Thymus (tissue), 11 donors: Measurements from ENCODE around the gene ANAPC2. TPM values are rescaled to one million over a fixed set of nuclear protein-coding genes. Genes with fewer than 3 reads are reported as not detected.
A peak's percentile ranks its signal among the peaks of the same experiment; 100 is the strongest.

ENCODE experiments used
- DNase-seq, 9 donors: peaks; one replicate each; pipeline ENCODE4 v3.0.0-alpha.2; 2013; ENCODE audit warnings: low spot score in 9 of 9, low read depth in 6 of 9, missing footprints in 1 of 9
- H3K27ac ChIP-seq, 2 donors: one replicate each; pipeline ENCODE4 v1.5.1; 2013; ENCODE audit warnings: control low read depth in 1 of 2, low read depth in 1 of 2, low read length in 1 of 2, mild to moderate bottlenecking in 1 of 2, moderate library complexity in 1 of 2
- H3K27me3 ChIP-seq, 2 donors: one replicate each; pipeline ENCODE4 v1.5.1; 2013; ENCODE audit warnings: low read length in 1 of 2; ENCODE audit not compliant: control insufficient read depth in 2 of 2, insufficient read depth in 1 of 2
- H3K36me3 ChIP-seq, 2 donors: one replicate each; pipeline ENCODE4 v1.5.1; 2013; ENCODE audit warnings: low read length in 1 of 2, mild to moderate bottlenecking in 1 of 2, moderate library complexity in 1 of 2; ENCODE audit not compliant: control insufficient read depth in 2 of 2, insufficient read depth in 2 of 2
- H3K4me1 ChIP-seq, 2 donors: one replicate each; pipeline ENCODE4 v1.5.1; 2013; ENCODE audit warnings: low read length in 2 of 2; ENCODE audit not compliant: control insufficient read depth in 2 of 2, insufficient read depth in 2 of 2
- H3K4me3 ChIP-seq, 2 donors: one replicate each; pipeline ENCODE4 v1.5.1; 2013; ENCODE audit warnings: low read length in 2 of 2, control low read depth in 1 of 2, mild to moderate bottlenecking in 1 of 2
- H3K9me3 ChIP-seq, 2 donors: one replicate each; pipeline ENCODE4 v1.5.1; 2013; ENCODE audit warnings: low read length in 1 of 2, mild to moderate bottlenecking in 1 of 2; ENCODE audit not compliant: control insufficient read depth in 2 of 2, insufficient read depth in 1 of 2
- WGBS: extraction: QIAGEN DNeasy Blood & Tissue Kit; methylation state at CpG from one replicate; pipeline ENCODE4 v1.1.7; 2013; 5-methylcytosine and 5-hydroxymethylcytosine counted together
- polyA plus RNA-seq: library from polyadenylated mRNA; stranded (reverse); fragments of 200-250 nt; gene quantifications from one replicate; pipeline ENCODE4 v1.2.3, GENCODE V29; 2013
- total RNA-seq: library from RNA; stranded (reverse); fragments of 120-200 nt; gene quantifications from one replicate; pipeline ENCODE4 v1.2.4, GENCODE V29; 2013
- donor health status: healthy.

ANAPC2 gene
- total and polyA plus RNA-seq, 2 donors, result 19.1 to 69.4 TPM

DNA sequence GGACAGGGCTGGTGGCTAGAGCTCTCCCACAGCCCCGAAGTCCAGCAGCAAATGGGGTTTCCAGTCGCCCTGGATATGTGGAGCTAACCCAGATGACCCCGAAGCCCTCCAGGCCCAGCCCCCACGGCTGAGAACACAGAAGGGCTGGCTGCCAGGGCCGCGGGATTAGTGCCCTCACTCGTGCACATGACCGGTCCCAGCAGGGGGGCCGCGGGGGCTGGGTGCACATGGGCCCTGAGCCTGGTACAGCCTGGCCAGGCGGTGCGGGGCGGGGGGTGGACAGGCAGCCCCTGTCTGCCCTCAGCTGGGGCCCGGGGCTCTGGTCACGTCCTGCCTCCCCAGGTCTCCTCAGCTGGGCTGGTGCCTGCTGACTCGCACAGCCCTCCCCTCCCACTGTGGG, 6.0 kb upstream of the ANAPC2 start:
- no peak for DNase-seq
- H3K27me3 ChIP-seq, result peaks cover 5 to 21% of the 10 kb centered on the region in 2 donors
- peaks cover 19 to 26% of the 10 kb centered on the region in 2 donors for H3K36me3 ChIP-seq
- H3K27ac ChIP-seq, result no peak overlapping the region
- 93% methylated on average over 16 of the region's 16 CpGs for WGBS
- H3K4me1 ChIP-seq, result peaks cover 8 to 11% of the 10 kb centered on the region in 2 donors
- no peaks in the 10 kb centered on the region for H3K9me3 ChIP-seq
- no peak overlapping the region for H3K4me3 ChIP-seq

DNA sequence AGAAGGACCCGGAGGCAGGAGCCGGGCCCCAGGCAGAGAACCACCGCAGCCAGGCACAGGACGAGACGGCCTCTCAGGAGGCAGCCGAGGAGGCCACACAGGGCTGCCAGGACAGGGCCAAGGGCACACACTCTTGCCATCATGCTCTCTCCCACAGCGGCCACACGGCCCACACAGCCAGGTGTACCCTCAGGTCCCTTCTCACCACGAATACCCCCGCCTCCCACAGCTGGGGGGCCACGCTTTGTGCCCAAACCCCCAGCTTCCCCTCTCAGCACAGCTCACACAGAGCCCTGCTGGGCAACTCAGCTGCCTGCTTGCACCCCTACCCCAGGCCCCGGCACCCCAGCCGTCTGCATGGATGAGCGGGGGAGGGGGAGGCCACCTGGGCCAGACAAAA, 5.4 kb upstream of the ANAPC2 start:
- WGBS, result 91% methylated on average over 14 of the region's 14 CpGs
- H3K27ac ChIP-seq, result no peak overlapping the region
- H3K36me3 ChIP-seq, result peaks cover 19 to 26% of the 10 kb centered on the region in 2 donors
- DNase-seq, result no peak
- H3K4me3 ChIP-seq, result no peak overlapping the region
- peaks cover 0 to 14% of the 10 kb centered on the region in 2 donors for H3K27me3 ChIP-seq
- peaks cover 8 to 14% of the 10 kb centered on the region in 2 donors for H3K4me1 ChIP-seq
- H3K9me3 ChIP-seq, result no peaks in the 10 kb centered on the region

DNA sequence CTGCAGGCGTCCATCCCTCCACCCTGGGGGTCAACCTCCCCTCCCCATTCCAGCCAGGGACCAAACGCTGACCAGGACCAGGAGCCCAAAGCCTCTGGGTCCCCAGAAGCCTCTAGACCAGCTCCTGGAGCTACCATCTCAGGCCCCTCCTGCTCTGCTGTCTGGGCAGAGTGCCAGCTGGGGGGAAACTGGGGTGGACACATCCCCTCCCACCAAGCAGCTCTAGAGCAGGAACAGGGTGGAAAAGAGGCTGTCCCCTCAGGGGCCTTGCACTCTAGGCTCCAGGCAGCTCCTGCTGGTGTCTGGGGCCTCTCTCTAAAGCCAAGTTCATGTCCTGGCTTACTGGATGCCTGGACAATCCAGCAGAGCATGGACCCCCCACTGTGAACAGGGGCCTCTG, 4.5 kb upstream of the ANAPC2 start:
- WGBS, result 92% methylated on average over 2 of the region's 2 CpGs

DNA sequence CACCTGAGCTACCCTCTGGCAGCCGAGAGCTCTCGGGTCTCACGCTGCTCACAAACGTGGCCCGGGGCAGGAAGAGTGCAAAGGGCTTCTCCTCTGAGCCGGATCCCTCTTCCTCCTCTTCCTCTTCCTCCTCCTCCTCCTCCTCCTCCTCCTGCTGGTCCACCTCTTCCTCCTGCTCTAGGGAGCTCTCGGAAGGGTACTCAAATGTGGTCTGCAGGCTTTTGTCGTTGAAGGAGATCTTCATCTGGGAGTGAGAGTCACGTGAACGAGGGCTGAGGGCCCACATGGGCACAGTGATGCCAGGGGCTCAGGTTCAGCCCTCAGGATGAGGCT, 4.1 kb upstream of the ANAPC2 start:
- no peak for DNase-seq
- Histone ChIP-seq H3K4me3 (no peak overlapping the region), H3K36me3 (peaks cover 19 to 26% of the 10 kb centered on the region in 2 donors), H3K27ac (no peak overlapping the region), H3K27me3 (peaks cover 0 to under 1% of the 10 kb centered on the region in 2 donors), H3K4me1 (peaks cover 13 to 20% of the 10 kb centered on the region in 2 donors), H3K9me3 (no peaks in the 10 kb centered on the region)
- 96% methylated on average over 10 of the region's 10 CpGs for WGBS

More for the DNA sequence above, 4.5 kb upstream of the ANAPC2 start:
- Histone ChIP-seq H3K4me1 (peaks cover 8 to 16% of the 10 kb centered on the region in 2 donors), H3K4me3 (no peak overlapping the region), H3K36me3 (peaks cover 19 to 26% of the 10 kb centered on the region in 2 donors), H3K9me3 (no peaks in the 10 kb centered on the region), H3K27ac (no peak overlapping the region), H3K27me3 (peaks cover 0 to 5% of the 10 kb centered on the region in 2 donors)
- no peak for DNase-seq

DNA sequence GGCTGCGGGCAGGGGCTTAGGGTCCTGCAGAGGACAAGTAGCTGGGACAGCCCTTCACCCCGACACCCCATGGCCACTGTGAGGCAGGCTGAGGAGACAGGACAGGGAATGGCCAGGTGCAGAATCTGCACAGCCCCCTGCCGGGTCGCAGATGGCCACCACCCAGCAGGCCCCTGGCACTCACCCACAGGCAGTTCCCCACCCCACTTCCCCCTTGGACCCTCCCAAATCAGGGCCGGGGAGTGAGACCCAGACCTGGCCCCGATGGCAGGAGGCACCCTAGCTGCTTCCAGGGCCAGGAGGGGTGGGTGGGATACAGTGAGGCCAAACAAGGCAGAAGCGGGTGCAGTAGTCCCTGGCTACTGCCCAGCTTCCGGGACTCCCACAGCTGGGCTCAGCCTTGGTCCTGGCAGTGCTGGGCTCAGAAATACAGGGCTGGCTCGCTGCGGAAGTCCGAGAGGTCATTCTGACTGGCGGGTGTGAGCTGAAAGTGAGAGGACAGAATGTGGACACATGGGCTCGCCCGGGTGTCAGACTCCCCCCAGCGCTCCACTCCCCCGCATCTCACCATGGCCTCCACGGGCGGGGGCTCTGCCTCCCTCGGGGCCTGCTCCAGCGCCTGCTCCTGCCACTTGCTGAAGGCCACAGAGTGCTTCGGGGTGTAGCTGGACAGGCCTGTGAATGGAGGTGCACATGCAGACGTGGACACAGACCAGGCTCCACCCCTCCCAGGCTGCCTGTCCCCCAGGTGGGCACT, 3.5 kb upstream of the ANAPC2 start:
- H3K4me1 ChIP-seq, result peaks cover 18 to 26% of the 10 kb centered on the region in 2 donors
- H3K27ac ChIP-seq, result no peak overlapping the region
- WGBS, result 97% methylated on average over 22 of the region's 22 CpGs
- no peaks in the 10 kb centered on the region for H3K27me3 ChIP-seq
- no peak overlapping the region for H3K4me3 ChIP-seq
- no peaks in the 10 kb centered on the region for H3K9me3 ChIP-seq
- no peak for DNase-seq
- peaks cover 23 to 26% of the 10 kb centered on the region in 2 donors for H3K36me3 ChIP-seq

DNA sequence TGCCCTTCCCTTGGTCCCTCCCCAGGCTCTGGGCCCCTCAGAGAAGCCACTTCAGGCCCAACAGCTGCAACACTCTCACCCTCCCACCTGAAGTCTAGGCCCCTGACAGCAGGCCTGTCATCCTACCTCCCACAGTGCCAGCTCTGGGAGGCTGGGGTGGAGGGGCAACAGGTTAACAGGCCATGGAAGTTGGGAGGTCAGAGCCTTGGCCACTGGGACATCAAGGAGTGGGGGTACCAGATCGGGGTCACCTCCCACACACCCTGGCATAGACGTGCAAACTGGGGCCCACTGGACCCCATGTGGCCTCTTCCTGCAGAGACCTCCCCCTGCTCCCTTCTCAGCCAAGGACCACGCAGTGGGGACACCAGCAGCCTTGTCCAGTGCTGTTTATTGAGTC, 2.9 kb upstream of the ANAPC2 start:
- no peaks in the 10 kb centered on the region for H3K27me3 ChIP-seq
- H3K27ac ChIP-seq, result no peak overlapping the region
- no peak overlapping the region for H3K4me3 ChIP-seq
- 95% methylated on average over 3 of the region's 3 CpGs for WGBS
- no peak for DNase-seq
- no peaks in the 10 kb centered on the region for H3K9me3 ChIP-seq
- H3K4me1 ChIP-seq, result peaks cover 18 to 29% of the 10 kb centered on the region in 2 donors
- H3K36me3 ChIP-seq, result peaks cover 26 to 29% of the 10 kb centered on the region in 2 donors

DNA sequence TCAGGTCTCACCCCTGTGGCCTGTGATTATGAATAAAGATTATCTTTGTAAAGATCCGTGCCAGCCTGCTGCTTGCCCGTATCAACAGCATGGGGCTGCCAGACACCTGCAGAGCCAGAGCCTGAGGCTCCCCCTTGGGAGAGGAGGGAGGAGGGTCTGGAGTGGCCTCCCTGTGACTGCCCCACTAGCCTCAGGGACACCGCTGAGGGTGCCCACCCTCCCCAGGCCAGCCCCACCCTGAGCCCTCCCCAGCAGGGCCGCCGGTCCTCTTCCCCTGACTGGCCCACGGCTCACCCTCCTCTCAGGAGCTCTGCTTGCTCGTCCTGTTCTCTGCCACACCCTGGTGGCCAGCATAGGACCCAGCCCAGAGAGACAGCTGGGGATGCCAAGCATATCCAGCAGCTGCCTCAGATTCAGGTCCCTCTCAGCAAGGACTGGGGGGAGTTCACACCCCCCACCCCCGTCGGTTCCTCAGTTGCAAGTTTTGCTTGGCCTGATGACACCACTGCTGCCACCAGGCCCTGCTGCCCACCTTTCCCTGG, 2.0 kb upstream of the ANAPC2 start:
- Histone ChIP-seq H3K27ac (no peak overlapping the region), H3K4me3 (no peak overlapping the region)

DNA sequence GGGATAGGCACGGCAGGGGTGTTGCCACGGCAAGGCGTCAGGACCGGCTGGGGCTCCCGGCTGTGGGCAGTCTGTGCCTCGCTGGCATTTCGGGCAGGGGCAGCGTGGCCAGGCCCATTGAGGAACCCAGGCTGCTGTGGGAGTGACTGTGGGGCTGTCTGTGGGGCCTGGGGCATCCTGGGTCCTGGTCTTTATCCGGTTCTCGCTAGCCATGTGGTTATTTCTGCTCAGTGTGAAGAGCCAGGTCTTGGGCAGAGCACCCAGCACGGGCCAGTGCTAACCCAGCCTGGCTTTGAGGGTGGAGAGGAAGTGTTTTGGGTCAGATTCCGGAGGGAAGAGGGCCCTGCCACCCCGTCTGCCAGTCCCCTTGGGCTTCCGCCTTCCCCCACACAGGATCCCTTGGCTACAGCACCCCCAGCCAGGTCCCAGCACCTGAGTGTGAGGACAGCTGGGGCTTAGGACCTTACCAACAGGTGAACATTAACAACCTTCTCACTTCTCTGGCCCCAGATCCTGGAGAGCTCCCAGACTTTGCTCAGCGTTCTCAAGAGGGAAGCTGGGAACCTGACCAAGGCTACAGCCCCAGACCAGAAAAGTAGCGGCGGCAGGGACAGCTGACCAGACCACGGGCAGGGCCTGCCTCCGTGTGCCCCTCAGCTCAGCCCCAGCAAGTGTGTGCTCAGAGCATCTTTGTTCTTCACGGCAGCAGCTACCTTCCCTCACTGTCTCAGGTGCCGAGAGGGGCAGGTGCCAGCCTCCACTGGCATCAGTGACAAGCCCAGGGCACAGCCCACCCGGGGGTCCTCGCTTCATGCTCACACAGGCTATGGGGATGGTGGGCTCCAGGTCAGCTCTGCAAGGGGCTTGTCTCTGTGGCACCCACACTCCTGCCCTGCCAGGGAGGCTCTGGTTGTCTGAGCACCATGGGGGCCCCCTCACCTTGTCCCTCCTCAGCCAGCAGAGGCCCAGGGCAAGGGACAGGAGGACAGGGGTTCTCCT, 1.2 kb upstream of the ANAPC2 start:
- H3K27ac ChIP-seq, result peak overlapping the region; percentile 76 to 95
- peaks cover 30 to 46% of the 10 kb centered on the region in 2 donors for H3K36me3 ChIP-seq
- no peaks in the 10 kb centered on the region for H3K9me3 ChIP-seq

More for the DNA sequence above, 2.0 kb upstream of the ANAPC2 start:
- Histone ChIP-seq H3K27me3 (no peaks in the 10 kb centered on the region), H3K36me3 (peaks cover 26 to 38% of the 10 kb centered on the region in 2 donors), H3K4me1 (peaks cover 18 to 29% of the 10 kb centered on the region in 2 donors), H3K9me3 (no peaks in the 10 kb centered on the region)
- WGBS, result 93% methylated on average over 9 of the region's 9 CpGs
- DNase-seq, result no peak

More for the DNA sequence above, 1.2 kb upstream of the ANAPC2 start:
- WGBS, result 47% methylated on average over 23 of the region's 23 CpGs
- peaks cover 18 to 26% of the 10 kb centered on the region in 2 donors for H3K4me1 ChIP-seq
- no peaks in the 10 kb centered on the region for H3K27me3 ChIP-seq
- DNase-seq, result no peak
- peak overlapping the region; percentile 90 to 99 for H3K4me3 ChIP-seq
